Measurements from ENCODE around the gene SYMPK. TPM values are rescaled to one million over a fixed set of nuclear protein-coding genes. Genes with fewer than 3 reads are reported as not detected.
A peak's percentile ranks its signal among the peaks of the same experiment; 100 is the strongest.

The SYMPK gene
- total RNA-seq, 2 experiments from 2014 or later, result 104 to 109 TPM

GRCh38 chr19:45781214-45782161 lies 81.5 kb downstream of the SYMPK start:
- Mint-ChIP-seq H3K4me3 (no peak overlapping the region), H3K27ac (no peak overlapping the region), H3K9me3 (no peaks in the 10 kb centered on the region), H3K36me3 (peaks cover 26% of the 10 kb centered on the region), H3K4me1 (peaks cover 16% of the 10 kb centered on the region), H3K27me3 (peaks cover 38% of the 10 kb centered on the region)
- no peak for DNase-seq

GRCh38 chr19:45780448-45781213 lies 82.3 kb downstream of the SYMPK start:
- Mint-ChIP-seq H3K4me1 (peaks cover 16% of the 10 kb centered on the region), H3K9me3 (no peaks in the 10 kb centered on the region), H3K27ac (no peak overlapping the region), H3K27me3 (peaks cover 40% of the 10 kb centered on the region), H3K36me3 (peaks cover 23% of the 10 kb centered on the region), H3K4me3 (no peak overlapping the region)
- DNase-seq, result no peak

GRCh38 chr19:45780146-45780447 lies 82.8 kb downstream of the SYMPK start:
- no peak overlapping the region for H3K27ac Mint-ChIP-seq
- no peak overlapping the region for H3K4me3 Mint-ChIP-seq
- H3K36me3 Mint-ChIP-seq, result peaks cover 23% of the 10 kb centered on the region

GRCh38 chr19:45779231-45780145 lies 83.5 kb downstream of the SYMPK start:
- H3K4me3 Mint-ChIP-seq, result peak overlapping the region; percentile 74
- H3K9me3 Mint-ChIP-seq, result no peaks in the 10 kb centered on the region
- H3K4me1 Mint-ChIP-seq, result peaks cover 16% of the 10 kb centered on the region
- peaks cover 25% of the 10 kb centered on the region for H3K36me3 Mint-ChIP-seq
- DNase-seq, result peak; percentile 90
- H3K27ac Mint-ChIP-seq, result peak overlapping the region; percentile 42
- H3K27me3 Mint-ChIP-seq, result peaks cover 40% of the 10 kb centered on the region

More at GRCh38 chr19:45780146-45780447, 82.8 kb downstream of the SYMPK start:
- DNase-seq, result no peak
- Mint-ChIP-seq H3K9me3 (no peaks in the 10 kb centered on the region), H3K27me3 (peaks cover 40% of the 10 kb centered on the region), H3K4me1 (peaks cover 16% of the 10 kb centered on the region)

- Mint-ChIP-seq H3K9me3 (no peaks in the 10 kb centered on the region), H3K36me3 (peaks cover 25% of the 10 kb centered on the region), H3K27me3 (peaks cover 36% of the 10 kb centered on the region), H3K4me3 (no peak overlapping the region), H3K4me1 (peaks cover 16% of the 10 kb centered on the region), H3K27ac (no peak overlapping the region)
- DNase-seq, result no peak
These were observed 84.8 kb downstream of the SYMPK start for GRCh38 chr19:45778010-45778661.

- Mint-ChIP-seq H3K9me3 (no peaks in the 10 kb centered on the region), H3K4me3 (no peak overlapping the region), H3K36me3 (peaks cover 25% of the 10 kb centered on the region), H3K4me1 (peaks cover 16% of the 10 kb centered on the region), H3K27me3 (peaks cover 36% of the 10 kb centered on the region), H3K27ac (no peak overlapping the region)
- no peak for DNase-seq
These were observed 85.5 kb downstream of the SYMPK start for GRCh38 chr19:45777395-45777961.

GRCh38 chr19:45774765-45775164 lies 88.2 kb downstream of the SYMPK start:
- Mint-ChIP-seq H3K27ac (no peak overlapping the region), H3K4me3 (no peak overlapping the region), H3K27me3 (peaks cover 26% of the 10 kb centered on the region), H3K9me3 (no peaks in the 10 kb centered on the region), H3K36me3 (peaks cover 30% of the 10 kb centered on the region), H3K4me1 (peaks cover 21% of the 10 kb centered on the region)
- no peak for DNase-seq

- no peaks in the 10 kb centered on the region for H3K9me3 Mint-ChIP-seq
- no peak overlapping the region for H3K27ac Mint-ChIP-seq
- H3K27me3 Mint-ChIP-seq, result peaks cover 15% of the 10 kb centered on the region
- DNase-seq, result no peak
- peaks cover 22% of the 10 kb centered on the region for H3K36me3 Mint-ChIP-seq
- no peak overlapping the region for H3K4me3 Mint-ChIP-seq
- peaks cover 12% of the 10 kb centered on the region for H3K4me1 Mint-ChIP-seq
These were observed 89.6 kb downstream of the SYMPK start for GRCh38 chr19:45773384-45773783.

- Mint-ChIP-seq H3K4me1 (peaks cover 12% of the 10 kb centered on the region), H3K9me3 (no peaks in the 10 kb centered on the region), H3K27ac (no peak overlapping the region), H3K27me3 (peaks cover 16% of the 10 kb centered on the region), H3K4me3 (no peak overlapping the region), H3K36me3 (peaks cover 19% of the 10 kb centered on the region)
- DNase-seq, result no peak
These were observed 90.0 kb downstream of the SYMPK start for GRCh38 chr19:45772912-45773311.

GRCh38 chr19:45772130-45772840 lies 90.7 kb downstream of the SYMPK start:
- H3K27me3 Mint-ChIP-seq, result peaks cover 21% of the 10 kb centered on the region
- no peak overlapping the region for H3K27ac Mint-ChIP-seq
- H3K4me1 Mint-ChIP-seq, result peaks cover 12% of the 10 kb centered on the region
- no peaks in the 10 kb centered on the region for H3K9me3 Mint-ChIP-seq
- peaks cover 14% of the 10 kb centered on the region for H3K36me3 Mint-ChIP-seq
- H3K4me3 Mint-ChIP-seq, result no peak overlapping the region
- no peak for DNase-seq

GRCh38 chr19:45771311-45771933 lies 91.5 kb downstream of the SYMPK start:
- Mint-ChIP-seq H3K4me3 (no peak overlapping the region), H3K9me3 (no peaks in the 10 kb centered on the region), H3K36me3 (peaks cover 7% of the 10 kb centered on the region), H3K4me1 (peaks cover 12% of the 10 kb centered on the region), H3K27ac (no peak overlapping the region), H3K27me3 (peaks cover 22% of the 10 kb centered on the region)
- no peak for DNase-seq

- H3K27me3 Mint-ChIP-seq, result peaks cover 27% of the 10 kb centered on the region
- peak overlapping the region; percentile 74 for H3K4me3 Mint-ChIP-seq
- H3K9me3 Mint-ChIP-seq, result no peaks in the 10 kb centered on the region
- peak; percentile 93 for DNase-seq
- H3K36me3 Mint-ChIP-seq, result peaks cover 7% of the 10 kb centered on the region
- no peak overlapping the region for H3K27ac Mint-ChIP-seq
- peaks cover 12% of the 10 kb centered on the region for H3K4me1 Mint-ChIP-seq
These were observed 92.5 kb downstream of the SYMPK start for GRCh38 chr19:45770192-45771101.

Measured in activated naive CD8-positive, alpha-beta T cell treated with anti-CD3 and anti-CD28 coated beads for 36 hours (primary cell).